Activated CD8-positive, alpha-beta T cell treated with anti-CD3 and anti-CD28 coated beads, Interleukin-2, amount 10 ng/mL, durations not matched to agents 7 days and 5 days (primary cell): ENCODE results near the gene ADAM33. TPM values are rescaled to one million over a fixed set of nuclear protein-coding genes. Genes with fewer than 3 reads are reported as not detected.

Source experiments
- ATAC-seq: fragments of 150-1000 bp; cut with Tn5 transposase; one replicate; pipeline ENCODE4 v1.10.0; 2021; ENCODE audit warnings: moderate library complexity
- CTCF ChIA-PET: fragments of 350-600 bp; sonication (Branson Sonifier 250); formaldehyde crosslinking; loops from one replicate; lab custom pipeline; 2021; ENCODE audit warnings: antibody characterized with exemption; lab: Charles Lee
- POLR2A ChIA-PET: fragments of 350-600 bp; sonication (Branson Sonifier 250); formaldehyde crosslinking; loops from one replicate; lab custom pipeline; 2021; ENCODE audit warnings: antibody characterized with exemption; lab: Charles Lee
- DNase-seq: peaks from one replicate; pipeline ENCODE4 v3.0.0-alpha.2; 2020
- H3K27ac Mint-ChIP-seq: one replicate; pipeline ENCODE4 v1.8.0; 2021; ENCODE audit warnings: mild to moderate bottlenecking, mixed read lengths
- H3K27me3 Mint-ChIP-seq: one replicate; pipeline ENCODE4 v1.8.0; 2021; ENCODE audit warnings: low read depth, mixed read lengths
- H3K36me3 Mint-ChIP-seq: one replicate; pipeline ENCODE4 v1.8.0; 2021; ENCODE audit warnings: low read depth, mixed read lengths
- H3K4me1 Mint-ChIP-seq: one replicate; pipeline ENCODE4 v1.8.0; 2021; ENCODE audit warnings: low read depth, mixed read lengths
- H3K4me3 Mint-ChIP-seq: one replicate; pipeline ENCODE4 v1.8.0; 2021; ENCODE audit warnings: mild to moderate bottlenecking, mixed read lengths
- H3K9me3 Mint-ChIP-seq: one replicate; pipeline ENCODE4 v1.8.0; 2022; ENCODE audit warnings: mixed read lengths; ENCODE audit not compliant: insufficient read depth
- total RNA-seq, 2 experiments: library from RNA; stranded (reverse); gene quantifications; one replicate each; pipeline ENCODE4 v1.2.3, GENCODE V29; 2021

ADAM33 gene
- total RNA-seq, 2 experiments from 2014 or later: not detected

GRCh38 chr20:3673221-3674070 is 8.4 kb downstream of the ADAM33 start:
- peaks cover 7% of the 10 kb centered on the region for H3K4me1 Mint-ChIP-seq
- H3K4me3 Mint-ChIP-seq: no peak overlapping the region
- POLR2A ChIA-PET: interaction anchor here (0.6 kb wide), 1 partner anchor 53 kb away, joined by 3 read pairs; no protein-coding TSS in a partner anchor

GRCh38 chr20:3672547-3673171 is 9.2 kb downstream of the ADAM33 start:
- DNase-seq: no peak
- ATAC-seq: peak; percentile 32
- Mint-ChIP-seq H3K4me1 (peaks cover 7% of the 10 kb centered on the region), H3K27me3 (peaks cover 70% of the 10 kb centered on the region), H3K36me3 (no peaks in the 10 kb centered on the region), H3K4me3 (no peak overlapping the region), H3K27ac (no peak overlapping the region), H3K9me3 (no peaks in the 10 kb centered on the region)
- ChIA-PET POLR2A (interaction anchor here (0.6 kb wide), 1 partner anchor 54 kb away, joined by 3 read pairs; no protein-coding TSS in a partner anchor), CTCF (interaction anchor here (1.1 to 1.2 kb wide), 2 partner anchors 24 to 59 kb away, joined by 3 read pairs; no protein-coding TSS in a partner anchor)

More at GRCh38 chr20:3673221-3674070, 8.4 kb downstream of the ADAM33 start:
- H3K36me3 Mint-ChIP-seq: no peaks in the 10 kb centered on the region
- H3K27me3 Mint-ChIP-seq: peaks cover 63% of the 10 kb centered on the region
- H3K9me3 Mint-ChIP-seq: no peaks in the 10 kb centered on the region
- no peak overlapping the region for H3K27ac Mint-ChIP-seq
- no peak for DNase-seq
- CTCF ChIA-PET: interaction anchor here (1.2 to 1.3 kb wide), 2 partner anchors 8 to 60 kb away, joined by 3 to 5 read pairs; no protein-coding TSS in a partner anchor
- no peak for ATAC-seq

- Mint-ChIP-seq H3K4me3 (no peak overlapping the region), H3K4me1 (peaks cover 12% of the 10 kb centered on the region), H3K27me3 (peaks cover 73% of the 10 kb centered on the region), H3K9me3 (no peaks in the 10 kb centered on the region), H3K36me3 (no peaks in the 10 kb centered on the region), H3K27ac (no peak overlapping the region)
- no peak for ATAC-seq
- ChIA-PET POLR2A (no interaction called here), CTCF (interaction anchor here (1.1 to 1.3 kb wide), 3 partner anchors 24 to 59 kb away, joined by 3 to 5 read pairs (median 3); no protein-coding TSS in a partner anchor)
- no peak for DNase-seq
These were observed 9.7 kb downstream of the ADAM33 start for GRCh38 chr20:3671986-3672546.

- ATAC-seq (no peak), DNase-seq (no peak)
- Mint-ChIP-seq H3K4me3 (no peak overlapping the region), H3K36me3 (no peaks in the 10 kb centered on the region), H3K4me1 (peaks cover 23% of the 10 kb centered on the region), H3K27me3 (peaks cover 70% of the 10 kb centered on the region), H3K27ac (no peak overlapping the region), H3K9me3 (no peaks in the 10 kb centered on the region)
- POLR2A ChIA-PET: no interaction called here
- CTCF ChIA-PET: interaction anchor here (1.3 kb wide), 1 partner anchor 40 kb away, joined by 5 read pairs; no protein-coding TSS in a partner anchor
These were observed 10.9 kb downstream of the ADAM33 start for GRCh38 chr20:3670945-3671344.

- DNase-seq (no peak), ATAC-seq (no peak)
- Mint-ChIP-seq H3K9me3 (no peaks in the 10 kb centered on the region), H3K4me3 (no peak overlapping the region), H3K27ac (no peak overlapping the region), H3K4me1 (peaks cover 27% of the 10 kb centered on the region), H3K27me3 (peaks cover 66% of the 10 kb centered on the region), H3K36me3 (no peaks in the 10 kb centered on the region)
- CTCF ChIA-PET: no interaction called here
- POLR2A ChIA-PET: no interaction called here
These were observed 11.3 kb downstream of the ADAM33 start for GRCh38 chr20:3670511-3670910.

- POLR2A ChIA-PET: no interaction called here
- H3K27me3 Mint-ChIP-seq: peaks cover 62% of the 10 kb centered on the region
- CTCF ChIA-PET: no interaction called here
These were observed 12.0 kb downstream of the ADAM33 start for GRCh38 chr20:3669710-3670367.

GRCh38 chr20:3667434-3668037 is 14.3 kb downstream of the ADAM33 start:
- ChIA-PET CTCF (interaction anchor here (1.3 to 5.9 kb wide), 3 partner anchors 9 to 100 kb away, joined by 4 to 49 read pairs (median 4); partner anchors contain the start of gene ADISSP), POLR2A (no interaction called here)
- H3K27me3 Mint-ChIP-seq: peaks cover 68% of the 10 kb centered on the region
- H3K9me3 Mint-ChIP-seq: no peaks in the 10 kb centered on the region
- no peak overlapping the region for H3K4me3 Mint-ChIP-seq
- no peak for ATAC-seq
- no peaks in the 10 kb centered on the region for H3K36me3 Mint-ChIP-seq
- H3K4me1 Mint-ChIP-seq: peaks cover 33% of the 10 kb centered on the region
- no peak for DNase-seq
- H3K27ac Mint-ChIP-seq: peak overlapping the region; percentile 47

More at GRCh38 chr20:3669710-3670367, 12.0 kb downstream of the ADAM33 start:
- Mint-ChIP-seq H3K36me3 (no peaks in the 10 kb centered on the region), H3K9me3 (no peaks in the 10 kb centered on the region), H3K4me1 (peaks cover 34% of the 10 kb centered on the region), H3K4me3 (no peak overlapping the region), H3K27ac (no peak overlapping the region)
- DNase-seq (no peak), ATAC-seq (no peak)

- Mint-ChIP-seq H3K9me3 (no peaks in the 10 kb centered on the region), H3K27me3 (peaks cover 69% of the 10 kb centered on the region), H3K4me1 (peaks cover 42% of the 10 kb centered on the region), H3K36me3 (no peaks in the 10 kb centered on the region), H3K4me3 (no peak overlapping the region), H3K27ac (no peak overlapping the region)
- ChIA-PET POLR2A (no interaction called here), CTCF (interaction anchor here (5.9 kb wide), 1 partner anchor 13 kb away, joined by 49 read pairs; no protein-coding TSS in a partner anchor)
- DNase-seq: no peak
- ATAC-seq: no peak
These were observed 18.0 kb downstream of the ADAM33 start for GRCh38 chr20:3663858-3664257.

GRCh38 chr20:3663031-3663701 is 18.6 kb downstream of the ADAM33 start, which contains the start of gene GFRA4:
Gene GFRA4 (minus strand): TSS chr20:3663399. CDS start chr20:3663399, 0 bp downstream.
- no peak within 1 kb of the TSS for H3K4me3 Mint-ChIP-seq
- POLR2A ChIA-PET: no interaction called here
- no peak for DNase-seq
- CTCF ChIA-PET: interaction anchor here (1.9 to 5.9 kb wide), 2 partner anchors 13 to 14 kb away, joined by 5 to 49 read pairs; no protein-coding TSS in a partner anchor
- H3K27ac Mint-ChIP-seq: no peak within 1 kb of the TSS
- H3K9me3 Mint-ChIP-seq: no peaks in the 10 kb centered on the region
- peaks cover 67% of the 10 kb centered on the region for H3K27me3 Mint-ChIP-seq
- no peak for ATAC-seq
- peaks cover 45% of the 10 kb centered on the region for H3K4me1 Mint-ChIP-seq
- H3K36me3 Mint-ChIP-seq: no peaks in the 10 kb centered on the region

- H3K4me3 Mint-ChIP-seq: no peak overlapping the region
- peaks cover 39% of the 10 kb centered on the region for H3K4me1 Mint-ChIP-seq
- ChIA-PET CTCF (interaction anchor here (1.9 kb wide), 1 partner anchor 15 kb away, joined by 5 read pairs; no protein-coding TSS in a partner anchor), POLR2A (no interaction called here)
- H3K27ac Mint-ChIP-seq: no peak overlapping the region
- H3K27me3 Mint-ChIP-seq: peaks cover 65% of the 10 kb centered on the region
- H3K36me3 Mint-ChIP-seq: no peaks in the 10 kb centered on the region
- no peak for ATAC-seq
- H3K9me3 Mint-ChIP-seq: no peaks in the 10 kb centered on the region
- no peak for DNase-seq
These were observed 19.8 kb downstream of the ADAM33 start for GRCh38 chr20:3661814-3662665.
